Esophagus muscularis mucosa (tissue), 3 donors: Measurements from ENCODE around the gene ZFPM1.

ENCODE experiments used
- POLR2A ChIP-seq: fragments of 450-650 bp; IDR thresholded peaks from one replicate; pipeline ENCODE4 v1.6.1; 2017; ENCODE audit warnings: antibody characterized with exemption, moderate library complexity, mild to moderate bottlenecking, low read depth
- POLR2AphosphoS5 ChIP-seq, 2 donors: sonication (generic); formaldehyde crosslinking; IDR thresholded peaks; one replicate each; pipeline ENCODE4 v1.6.1; 2017; ENCODE audit warnings: antibody characterized with exemption in 2 of 2
- TF ChIP-seq, protein P1 (sequence below), 3 experiments: fragments of 200-600 bp in 2 of 3; fragments of 450-650 bp in 1 of 3; sonication (generic) in 2 of 3; IDR thresholded peaks; one replicate each; pipeline ENCODE4 v1.5.1; 2017 to 2019; ENCODE audit warnings: antibody characterized with exemption in 3 of 3, mild to moderate bottlenecking in 2 of 3, moderate library complexity in 1 of 3

DNA sequence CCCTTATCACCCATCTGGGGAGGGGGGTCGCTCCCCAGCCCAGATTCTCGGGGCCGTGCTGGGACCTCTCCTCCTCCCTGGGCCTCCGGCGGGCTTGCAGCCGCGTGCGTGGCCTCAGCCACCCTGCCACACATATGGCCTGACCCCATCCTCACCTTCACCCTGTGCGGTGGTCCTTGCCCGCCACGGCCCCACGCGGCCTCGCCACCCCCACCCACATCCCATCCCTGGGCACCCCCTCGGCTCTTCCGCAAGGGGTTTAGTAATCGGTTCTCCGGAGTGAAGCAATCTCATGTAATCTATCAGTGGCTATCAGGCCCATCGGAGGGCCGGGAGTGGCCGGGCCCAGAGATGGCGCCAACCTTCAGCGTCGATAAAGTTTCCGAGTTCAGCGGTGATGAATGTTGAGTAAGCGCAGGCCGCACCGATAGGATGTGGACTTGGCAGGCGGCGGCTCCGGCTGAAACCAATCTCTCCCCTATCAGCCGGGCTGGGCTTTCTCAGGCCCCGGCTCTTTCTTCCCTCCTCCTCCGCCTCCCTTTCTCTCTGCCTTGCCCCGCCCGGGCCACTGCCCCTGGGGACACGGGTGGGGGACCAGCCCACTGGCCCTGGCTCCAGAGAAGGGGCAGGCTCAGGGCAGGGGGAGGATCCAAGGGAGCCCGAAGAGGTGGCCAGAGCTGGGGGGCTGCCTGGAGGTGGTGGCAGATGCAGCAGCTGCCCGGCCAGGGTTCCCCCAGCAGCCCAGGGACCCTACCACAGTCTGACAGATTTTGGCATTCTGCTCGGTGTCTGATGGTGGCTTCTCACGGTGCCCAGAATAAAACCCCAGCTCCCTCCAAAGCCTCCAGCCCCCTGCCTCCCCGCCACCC, 20.8 kb downstream of the ZFPM1 start:
- TF ChIP-seq, protein P1, sequence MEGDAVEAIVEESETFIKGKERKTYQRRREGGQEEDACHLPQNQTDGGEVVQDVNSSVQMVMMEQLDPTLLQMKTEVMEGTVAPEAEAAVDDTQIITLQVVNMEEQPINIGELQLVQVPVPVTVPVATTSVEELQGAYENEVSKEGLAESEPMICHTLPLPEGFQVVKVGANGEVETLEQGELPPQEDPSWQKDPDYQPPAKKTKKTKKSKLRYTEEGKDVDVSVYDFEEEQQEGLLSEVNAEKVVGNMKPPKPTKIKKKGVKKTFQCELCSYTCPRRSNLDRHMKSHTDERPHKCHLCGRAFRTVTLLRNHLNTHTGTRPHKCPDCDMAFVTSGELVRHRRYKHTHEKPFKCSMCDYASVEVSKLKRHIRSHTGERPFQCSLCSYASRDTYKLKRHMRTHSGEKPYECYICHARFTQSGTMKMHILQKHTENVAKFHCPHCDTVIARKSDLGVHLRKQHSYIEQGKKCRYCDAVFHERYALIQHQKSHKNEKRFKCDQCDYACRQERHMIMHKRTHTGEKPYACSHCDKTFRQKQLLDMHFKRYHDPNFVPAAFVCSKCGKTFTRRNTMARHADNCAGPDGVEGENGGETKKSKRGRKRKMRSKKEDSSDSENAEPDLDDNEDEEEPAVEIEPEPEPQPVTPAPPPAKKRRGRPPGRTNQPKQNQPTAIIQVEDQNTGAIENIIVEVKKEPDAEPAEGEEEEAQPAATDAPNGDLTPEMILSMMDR (IDR thresholded peaks at IDR 0.05), result no peak
- no peak for TF ChIP-seq POLR2A
- no peak for TF ChIP-seq POLR2AphosphoS5 (IDR thresholded peaks at IDR 0.05)
